Rectal smooth muscle tissue (tissue), 1 donor: ENCODE results near the gene CRELD1.
A peak's percentile ranks its signal among the peaks of the same experiment; 100 is the strongest.
"Not testable (repeated sequence)": the region's sequence is repeated elsewhere in the genome, so short reads cannot be mapped to it uniquely, and the experiment has no call there.

Experiments
- H3K27ac ChIP-seq: one replicate; pipeline ENCODE4 v1.7.0; 2013; ENCODE audit warnings: low read depth, low read length, inconsistent platforms
- H3K27me3 ChIP-seq: one replicate; pipeline ENCODE4 v1.7.0; 2013; ENCODE audit warnings: low read length; ENCODE audit not compliant: control insufficient read depth, insufficient read depth
- H3K36me3 ChIP-seq: one replicate; pipeline ENCODE4 v1.7.0; 2013; ENCODE audit warnings: low read length; ENCODE audit not compliant: control insufficient read depth, insufficient read depth
- H3K4me1 ChIP-seq: one replicate; pipeline ENCODE4 v1.7.0; 2013; ENCODE audit warnings: low read length; ENCODE audit not compliant: control insufficient read depth, insufficient read depth
- H3K4me3 ChIP-seq: one replicate; pipeline ENCODE4 v1.7.0; 2013; ENCODE audit warnings: low read length
- H3K9ac ChIP-seq: one replicate; pipeline ENCODE4 v1.7.0; 2013; ENCODE audit warnings: low read length

CRELD1 gene, protein sequence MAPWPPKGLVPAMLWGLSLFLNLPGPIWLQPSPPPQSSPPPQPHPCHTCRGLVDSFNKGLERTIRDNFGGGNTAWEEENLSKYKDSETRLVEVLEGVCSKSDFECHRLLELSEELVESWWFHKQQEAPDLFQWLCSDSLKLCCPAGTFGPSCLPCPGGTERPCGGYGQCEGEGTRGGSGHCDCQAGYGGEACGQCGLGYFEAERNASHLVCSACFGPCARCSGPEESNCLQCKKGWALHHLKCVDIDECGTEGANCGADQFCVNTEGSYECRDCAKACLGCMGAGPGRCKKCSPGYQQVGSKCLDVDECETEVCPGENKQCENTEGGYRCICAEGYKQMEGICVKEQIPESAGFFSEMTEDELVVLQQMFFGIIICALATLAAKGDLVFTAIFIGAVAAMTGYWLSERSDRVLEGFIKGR

DNA sequence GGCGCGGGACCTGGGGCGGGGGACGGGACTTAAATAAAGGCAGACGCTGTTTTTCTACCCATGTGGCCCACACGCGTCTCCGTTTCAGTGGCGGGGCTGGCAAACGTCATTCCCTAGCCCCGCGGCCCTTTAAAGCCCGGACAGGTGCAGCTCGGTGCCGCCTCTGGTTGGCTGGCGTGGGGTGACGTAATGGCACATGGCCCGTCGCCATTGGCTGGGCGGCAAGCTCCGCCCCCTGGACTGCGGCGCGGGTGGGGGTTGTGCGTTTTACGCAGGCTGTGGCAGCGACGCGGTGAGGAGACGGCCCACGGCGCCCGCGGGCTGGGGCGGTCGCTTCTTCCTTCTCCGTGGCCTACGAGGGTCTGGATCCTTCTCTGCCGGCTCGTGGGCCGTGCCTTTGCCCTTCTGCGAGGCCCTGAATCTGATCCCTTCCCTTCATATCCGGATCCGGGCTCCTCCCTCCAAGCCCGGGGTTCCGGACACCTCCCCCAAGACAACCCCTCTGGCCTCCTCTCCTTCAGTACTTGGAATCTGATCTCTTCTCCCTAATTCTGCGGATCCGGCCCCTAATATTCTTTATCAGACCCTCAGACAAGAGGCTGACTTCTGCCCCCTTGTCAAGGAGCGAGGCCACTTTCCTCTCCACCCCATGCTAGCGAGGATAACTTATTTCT is at the start of gene CRELD1:
Gene CRELD1 (plus strand): TSS at position 274 of the 674 bp plus-strand sequence. CDS start 605 bp downstream, outside the sequence.
- H3K36me3 ChIP-seq: peaks cover 3% of the 10 kb centered on the region
- H3K27ac ChIP-seq: peak within 1 kb of the TSS; percentile 96
- H3K4me1 ChIP-seq: peaks cover 16% of the 10 kb centered on the region
- H3K9ac ChIP-seq: peak within 1 kb of the TSS; percentile 76
- H3K4me3 ChIP-seq: peak within 1 kb of the TSS; percentile 89
- no peaks in the 10 kb centered on the region for H3K27me3 ChIP-seq

DNA sequence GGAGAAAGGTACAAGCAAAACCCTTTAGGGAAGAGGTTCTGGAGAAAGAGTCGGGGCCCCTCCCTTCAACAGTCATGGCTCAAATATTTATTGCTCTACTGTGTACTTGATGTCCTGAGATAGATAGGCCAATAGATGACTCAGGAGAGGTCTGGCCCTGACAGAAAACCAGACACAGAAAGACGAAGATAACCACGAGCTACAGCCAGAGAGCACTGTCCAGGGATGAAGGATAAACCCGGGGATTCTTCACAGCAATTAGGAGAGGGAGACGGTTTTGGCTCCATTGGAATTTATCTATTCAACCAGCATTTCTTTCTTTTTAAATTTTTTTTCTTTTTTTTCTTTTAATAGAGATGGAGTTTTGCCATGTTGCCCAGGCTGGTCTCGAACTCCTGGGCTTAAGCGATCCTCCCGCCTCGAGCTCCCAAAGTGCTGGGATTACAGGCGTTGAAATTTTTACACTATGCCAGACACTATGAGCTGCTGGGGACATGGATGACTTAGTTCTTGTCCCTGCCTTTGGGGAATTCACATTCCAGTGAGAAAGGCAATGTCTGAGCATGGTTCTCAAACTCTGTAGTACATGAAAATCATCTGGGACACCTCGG is 49.0 kb upstream of the CRELD1 start:
- H3K4me1 ChIP-seq: no peaks in the 10 kb centered on the region
- H3K36me3 ChIP-seq: no peaks in the 10 kb centered on the region
- no peak overlapping the region for H3K4me3 ChIP-seq
- H3K27ac ChIP-seq: no peak overlapping the region
- H3K27me3 ChIP-seq: no peaks in the 10 kb centered on the region
- H3K9ac ChIP-seq: no peak overlapping the region

DNA sequence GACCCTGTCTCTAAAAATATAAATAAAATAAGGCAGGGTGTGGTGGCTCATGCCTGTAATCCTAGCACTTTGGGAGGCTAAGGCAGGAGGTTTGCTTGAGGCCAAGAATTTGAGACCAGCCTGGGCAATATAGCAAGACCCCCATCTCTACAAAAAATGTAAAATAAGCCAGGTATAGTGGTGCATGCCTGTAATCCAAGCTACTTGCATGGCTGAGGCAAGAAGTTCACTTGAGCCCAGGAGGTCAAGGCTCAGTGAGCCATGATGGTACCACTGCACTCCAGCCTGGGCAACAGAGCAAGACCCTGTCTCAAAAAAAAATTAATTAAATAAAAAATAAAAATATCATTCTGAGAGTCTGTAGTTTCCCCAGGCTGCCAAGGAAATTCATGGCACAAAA is 47.3 kb upstream of the CRELD1 start:
- no peak overlapping the region for H3K27ac ChIP-seq
- H3K4me1 ChIP-seq: no peaks in the 10 kb centered on the region
- H3K36me3 ChIP-seq: no peaks in the 10 kb centered on the region
- H3K4me3 ChIP-seq: no peak overlapping the region
- H3K9ac ChIP-seq: no peak overlapping the region
- no peaks in the 10 kb centered on the region for H3K27me3 ChIP-seq

DNA sequence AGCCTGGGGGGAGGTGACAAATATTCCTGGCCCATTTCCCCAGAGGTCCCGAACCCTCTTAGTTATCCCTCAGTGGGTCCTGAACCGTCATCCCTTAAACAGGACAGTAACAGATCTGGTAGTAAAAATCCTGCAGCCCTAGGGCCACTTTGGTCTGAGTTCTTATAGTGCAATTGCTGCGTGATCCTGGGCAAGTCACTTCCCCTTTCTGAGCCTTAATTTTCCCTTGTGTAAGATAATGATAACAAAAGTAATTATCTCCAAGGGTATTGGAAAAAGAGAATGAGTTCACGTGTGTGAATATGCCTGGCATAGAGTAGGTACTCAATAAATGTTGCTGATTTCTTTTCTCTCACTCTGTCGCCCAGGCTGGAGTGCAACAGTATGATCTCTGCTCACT is 46.2 kb upstream of the CRELD1 start:
- no peaks in the 10 kb centered on the region for H3K4me1 ChIP-seq
- no peak overlapping the region for H3K4me3 ChIP-seq
- no peak overlapping the region for H3K9ac ChIP-seq
- H3K27me3 ChIP-seq: no peaks in the 10 kb centered on the region
- H3K36me3 ChIP-seq: peaks cover 2% of the 10 kb centered on the region
- H3K27ac ChIP-seq: no peak overlapping the region

DNA sequence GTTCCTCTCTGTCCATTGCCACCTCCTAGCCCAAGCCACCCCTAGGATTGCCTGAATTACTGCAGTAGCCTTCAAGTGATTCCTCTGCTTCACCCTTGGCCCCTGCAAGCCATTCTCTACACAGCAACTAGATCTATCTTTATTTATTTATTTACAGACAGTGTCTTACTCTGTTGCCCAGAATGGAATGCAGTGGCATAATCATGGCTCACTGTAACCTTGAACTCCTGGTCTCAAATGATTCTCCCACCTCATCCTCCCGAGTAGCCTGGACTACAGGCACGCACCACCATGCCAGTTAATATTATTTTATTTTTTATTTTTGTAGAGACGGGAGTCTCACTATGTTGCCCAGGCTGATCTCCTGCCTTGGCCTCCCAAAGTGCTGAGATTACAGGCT is 45.1 kb upstream of the CRELD1 start:
- H3K27ac ChIP-seq: no peak overlapping the region
- H3K9ac ChIP-seq: no peak overlapping the region
- H3K27me3 ChIP-seq: no peaks in the 10 kb centered on the region
- H3K4me3 ChIP-seq: no peak overlapping the region
- no peaks in the 10 kb centered on the region for H3K4me1 ChIP-seq
- H3K36me3 ChIP-seq: peaks cover 11% of the 10 kb centered on the region

DNA sequence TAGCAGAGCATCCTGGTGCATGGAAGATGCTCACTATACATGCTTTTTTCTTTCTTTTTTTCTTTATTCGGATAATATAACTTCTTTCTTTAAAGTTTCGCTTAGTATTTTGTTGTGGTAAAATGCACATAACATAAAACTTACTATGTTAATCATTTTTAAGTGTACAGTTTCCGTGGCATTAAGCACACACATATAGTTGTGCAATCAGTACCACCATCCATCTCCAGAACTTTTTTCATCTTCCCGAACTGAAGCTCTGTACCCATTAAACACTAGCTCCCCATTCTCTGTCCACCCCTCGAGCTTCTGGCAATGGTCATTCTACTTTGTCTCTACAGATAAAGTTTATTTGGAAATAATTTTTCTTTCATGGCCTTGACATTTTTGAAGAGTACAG is 44.2 kb upstream of the CRELD1 start:
- H3K36me3 ChIP-seq: peaks cover 14% of the 10 kb centered on the region
- no peak overlapping the region for H3K9ac ChIP-seq
- no peak overlapping the region for H3K4me3 ChIP-seq
- no peaks in the 10 kb centered on the region for H3K27me3 ChIP-seq
- H3K4me1 ChIP-seq: no peaks in the 10 kb centered on the region
- no peak overlapping the region for H3K27ac ChIP-seq

DNA sequence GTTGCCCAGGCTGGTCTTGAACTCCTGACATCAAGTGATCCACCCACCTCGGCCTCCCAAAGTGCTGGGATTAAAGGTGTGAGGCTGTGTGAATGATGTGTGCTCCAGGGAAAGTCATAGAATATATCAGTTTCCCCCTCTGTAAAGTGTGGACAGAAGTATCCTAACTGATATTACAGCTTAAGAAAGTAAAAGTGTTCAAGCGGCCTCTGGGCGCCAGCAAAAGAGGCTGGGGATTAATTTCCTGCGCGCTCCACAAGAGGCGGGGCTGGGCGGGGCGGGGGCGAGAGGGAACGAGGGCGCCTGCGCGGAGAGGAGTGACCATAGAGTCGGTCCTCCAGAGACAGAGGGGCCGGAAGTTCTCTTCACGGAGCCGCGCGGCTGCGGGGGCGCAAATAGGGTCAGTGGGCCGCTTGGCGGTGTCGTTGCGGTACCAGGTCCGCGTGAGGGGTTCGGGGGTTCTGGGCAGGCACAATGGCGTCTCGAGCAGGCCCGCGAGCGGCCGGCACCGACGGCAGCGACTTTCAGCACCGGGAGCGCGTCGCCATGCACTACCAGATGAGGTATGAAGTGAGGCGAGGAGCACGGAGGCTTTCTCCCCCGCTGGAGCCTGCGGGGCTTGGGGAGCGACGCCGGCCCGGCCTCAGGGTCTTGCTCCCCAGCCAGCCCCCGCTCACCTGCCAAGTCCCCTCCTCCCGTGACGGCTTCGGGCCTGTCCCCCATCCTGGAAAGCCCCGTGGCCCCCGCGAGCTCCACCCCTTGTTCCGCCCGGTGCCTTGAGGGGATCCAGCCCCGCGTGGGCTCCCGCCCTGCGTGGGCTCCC is 43.2 kb upstream of the CRELD1 start, which contains the start of gene JAGN1:
Gene JAGN1 (plus strand): TSS at position 362 of the 823 bp plus-strand sequence. CDS start 113 bp downstream, at position 475.
- Histone ChIP-seq H3K36me3 (peaks cover 14% of the 10 kb centered on the region), H3K27me3 (no peaks in the 10 kb centered on the region), H3K4me1 (no peaks in the 10 kb centered on the region), H3K9ac (peak within 1 kb of the TSS; percentile 100), H3K4me3 (peak within 1 kb of the TSS; percentile 97), H3K27ac (peak within 1 kb of the TSS; percentile 99)

DNA sequence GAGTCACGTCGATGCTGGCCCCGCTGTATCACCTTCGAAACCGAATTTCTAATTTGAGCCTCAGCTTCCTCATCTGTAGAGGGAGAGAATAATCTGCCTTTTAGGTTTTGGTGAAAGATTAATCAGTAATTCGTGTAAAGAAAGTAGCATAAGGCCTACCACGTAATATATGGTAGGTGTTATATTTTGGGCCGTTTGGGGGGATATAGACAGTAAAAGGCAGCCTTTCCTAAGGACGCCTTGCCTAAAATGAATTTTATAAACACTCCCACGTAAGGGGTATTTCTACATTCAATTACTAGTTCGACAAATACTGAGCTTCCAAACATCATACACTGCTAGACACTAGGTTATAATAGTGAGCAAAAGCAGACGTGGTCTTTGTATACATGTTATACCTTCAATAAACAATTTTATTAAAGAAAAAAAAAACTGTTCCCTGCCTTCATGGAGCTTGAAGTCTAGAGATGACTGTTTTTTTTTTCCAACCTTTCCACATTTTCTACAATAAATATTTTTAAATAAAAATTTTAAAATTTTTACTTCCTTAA is 42.5 kb upstream of the CRELD1 start:
- H3K27ac ChIP-seq: peak overlapping the region; percentile 99
- H3K4me1 ChIP-seq: no peaks in the 10 kb centered on the region
- H3K9ac ChIP-seq: peak overlapping the region; percentile 100
- H3K4me3 ChIP-seq: peak overlapping the region; percentile 97
- H3K36me3 ChIP-seq: peaks cover 14% of the 10 kb centered on the region
- H3K27me3 ChIP-seq: no peaks in the 10 kb centered on the region

DNA sequence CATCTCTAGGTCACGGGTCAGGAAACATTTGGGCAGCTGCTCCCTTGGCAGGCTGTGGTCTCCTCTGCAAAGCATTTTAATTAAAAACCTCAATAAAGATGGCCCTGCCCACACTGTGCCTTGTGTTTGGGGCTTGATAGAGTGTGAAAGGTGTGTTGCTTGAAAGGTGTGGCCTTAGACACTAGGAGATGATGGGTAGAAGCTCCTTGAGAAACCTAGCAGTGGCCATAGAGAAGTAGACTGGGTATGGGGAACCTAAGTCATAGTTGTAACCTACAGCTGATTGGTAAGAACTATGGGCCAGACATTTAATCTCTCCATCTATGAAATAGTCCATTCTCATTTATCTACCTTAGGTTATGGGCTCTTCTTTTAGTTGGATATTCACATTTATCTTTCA is 39.9 kb upstream of the CRELD1 start:
- Histone ChIP-seq H3K27ac (no peak overlapping the region), H3K4me3 (no peak overlapping the region), H3K27me3 (no peaks in the 10 kb centered on the region), H3K4me1 (no peaks in the 10 kb centered on the region), H3K9ac (no peak overlapping the region), H3K36me3 (peaks cover 14% of the 10 kb centered on the region)

DNA sequence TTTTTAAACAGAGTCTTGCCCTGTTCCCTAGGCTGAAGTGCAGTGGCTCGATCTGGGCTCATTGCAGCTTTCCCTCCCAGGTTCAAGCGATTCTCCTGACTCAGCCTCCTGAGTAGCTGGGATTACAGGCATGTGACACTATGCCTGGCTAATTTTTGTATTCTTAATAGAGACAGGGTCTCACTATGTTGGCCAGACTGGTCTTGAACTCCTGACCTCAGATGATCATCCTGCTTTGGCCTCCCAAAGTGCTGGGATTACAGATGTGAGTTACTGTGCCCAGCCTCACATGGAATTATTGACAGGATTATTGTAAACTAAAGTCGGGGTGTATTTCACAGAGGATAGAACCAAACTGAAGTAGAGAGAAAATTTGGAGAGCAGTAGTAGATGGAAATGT is 37.9 kb upstream of the CRELD1 start:
- H3K9ac ChIP-seq, H3K4me1 ChIP-seq, H3K27ac ChIP-seq, H3K4me3 ChIP-seq, H3K27me3 ChIP-seq: not testable (repeated sequence)
- peaks cover 14% of the 10 kb centered on the region for H3K36me3 ChIP-seq

DNA sequence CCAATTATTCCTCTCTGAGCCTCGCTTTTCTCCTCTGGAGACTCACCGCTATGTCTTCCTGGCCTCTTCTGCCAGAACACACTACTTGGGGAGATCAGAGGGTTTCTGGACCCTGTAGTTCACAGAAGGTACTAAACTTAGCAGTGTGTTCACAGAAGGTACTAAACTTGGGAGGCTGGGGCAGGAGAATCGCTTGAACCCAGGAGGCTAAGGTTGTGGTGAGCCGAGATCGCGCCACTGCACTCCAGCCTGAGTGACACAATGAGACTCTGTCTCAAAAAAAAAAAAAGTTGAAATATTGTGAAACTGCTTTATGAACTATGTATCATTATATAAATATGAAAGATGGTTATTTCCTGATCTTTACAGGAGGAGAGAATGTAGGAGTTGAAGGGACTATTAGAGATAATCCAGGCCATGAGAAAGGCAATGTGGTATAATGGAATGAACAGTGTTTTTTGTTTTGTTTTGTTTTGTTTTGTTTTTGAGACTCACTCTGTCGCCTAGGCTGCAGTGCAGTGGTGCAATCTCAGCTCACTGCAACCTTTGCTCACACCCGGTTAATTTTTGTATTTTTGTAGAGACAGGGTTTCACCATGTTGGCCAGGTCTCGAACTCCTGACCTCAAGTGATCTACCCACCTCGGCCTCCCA is 36.8 kb upstream of the CRELD1 start:
- not testable (repeated sequence) for H3K27ac ChIP-seq, H3K27me3 ChIP-seq, H3K4me1 ChIP-seq, H3K9ac ChIP-seq, H3K4me3 ChIP-seq
- peaks cover 14% of the 10 kb centered on the region for H3K36me3 ChIP-seq
